GM12801 (cell line): Measurements from ENCODE around the gene CEP95.

Experiments used
- TF ChIP-seq, protein P1 (sequence below): IDR thresholded peaks from one replicate; pipeline ENCODE4 v1.5.1; 2011; ENCODE audit warnings: control low read depth; ENCODE audit not compliant: insufficient read length; ENCODE audit errors: extremely low read depth

The CEP95 gene

DNA sequence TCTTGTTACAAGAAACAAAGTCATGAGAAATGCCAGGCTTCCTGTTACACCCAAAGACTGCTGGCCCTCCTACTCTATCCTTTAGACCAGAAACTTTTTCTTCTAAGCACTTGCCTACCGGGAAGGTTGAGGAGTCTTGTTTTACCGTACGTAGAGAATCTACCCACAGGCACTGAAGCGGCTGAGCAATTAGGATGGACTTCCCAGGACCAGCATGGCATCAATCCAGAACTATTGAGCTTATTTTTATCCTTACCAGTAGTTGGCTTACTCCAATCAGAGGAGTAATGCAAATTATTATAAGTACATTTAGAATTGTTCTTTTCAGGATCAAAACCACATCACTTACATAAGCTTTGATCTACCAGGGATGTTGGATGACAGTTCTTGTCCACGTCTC, 25.6 kb downstream of the CEP95 start:
- TF ChIP-seq, protein P1, sequence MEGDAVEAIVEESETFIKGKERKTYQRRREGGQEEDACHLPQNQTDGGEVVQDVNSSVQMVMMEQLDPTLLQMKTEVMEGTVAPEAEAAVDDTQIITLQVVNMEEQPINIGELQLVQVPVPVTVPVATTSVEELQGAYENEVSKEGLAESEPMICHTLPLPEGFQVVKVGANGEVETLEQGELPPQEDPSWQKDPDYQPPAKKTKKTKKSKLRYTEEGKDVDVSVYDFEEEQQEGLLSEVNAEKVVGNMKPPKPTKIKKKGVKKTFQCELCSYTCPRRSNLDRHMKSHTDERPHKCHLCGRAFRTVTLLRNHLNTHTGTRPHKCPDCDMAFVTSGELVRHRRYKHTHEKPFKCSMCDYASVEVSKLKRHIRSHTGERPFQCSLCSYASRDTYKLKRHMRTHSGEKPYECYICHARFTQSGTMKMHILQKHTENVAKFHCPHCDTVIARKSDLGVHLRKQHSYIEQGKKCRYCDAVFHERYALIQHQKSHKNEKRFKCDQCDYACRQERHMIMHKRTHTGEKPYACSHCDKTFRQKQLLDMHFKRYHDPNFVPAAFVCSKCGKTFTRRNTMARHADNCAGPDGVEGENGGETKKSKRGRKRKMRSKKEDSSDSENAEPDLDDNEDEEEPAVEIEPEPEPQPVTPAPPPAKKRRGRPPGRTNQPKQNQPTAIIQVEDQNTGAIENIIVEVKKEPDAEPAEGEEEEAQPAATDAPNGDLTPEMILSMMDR = no peak

DNA sequence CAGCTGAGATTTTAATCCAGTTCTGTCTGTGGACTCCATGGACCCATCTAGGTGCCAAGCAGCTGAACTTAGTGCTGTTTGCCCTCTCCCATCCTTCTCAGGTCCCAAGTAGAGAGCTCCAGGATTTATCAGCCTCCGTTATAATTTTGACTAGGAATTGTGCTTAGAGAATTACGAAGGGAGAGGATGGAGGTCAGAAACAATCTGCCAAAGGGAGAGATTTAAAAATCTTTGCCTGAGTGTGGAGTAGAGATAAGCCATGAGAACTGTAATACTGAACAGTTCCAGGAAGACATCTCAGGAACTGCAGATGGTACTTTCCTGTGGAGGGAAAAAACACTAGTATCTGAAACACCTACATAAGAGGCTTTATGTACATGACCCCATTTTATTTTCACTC, 27.0 kb downstream of the CEP95 start:
- TF ChIP-seq, protein P1 = no peak

DNA sequence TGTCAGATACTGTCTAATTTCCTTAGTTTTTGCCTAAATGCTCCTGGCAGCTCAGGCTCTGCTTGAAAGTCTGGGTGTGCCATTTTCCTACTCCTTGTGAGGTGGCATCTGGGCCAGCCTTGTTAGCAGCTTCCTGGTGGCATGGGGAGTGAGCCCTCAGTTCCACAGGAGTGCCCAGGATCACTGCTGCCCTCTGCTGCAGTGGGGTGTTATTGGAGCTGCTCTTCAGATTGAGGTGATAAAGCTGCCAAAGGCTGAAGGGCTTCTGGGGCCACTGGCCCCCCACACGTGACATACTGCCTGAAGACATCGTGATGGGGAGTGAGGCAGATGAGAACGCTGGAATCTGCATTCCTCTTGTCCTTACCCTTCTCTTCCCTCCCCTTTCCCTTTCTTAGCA, 27.4 kb downstream of the CEP95 start:
- TF ChIP-seq, protein P1 = no peak

DNA sequence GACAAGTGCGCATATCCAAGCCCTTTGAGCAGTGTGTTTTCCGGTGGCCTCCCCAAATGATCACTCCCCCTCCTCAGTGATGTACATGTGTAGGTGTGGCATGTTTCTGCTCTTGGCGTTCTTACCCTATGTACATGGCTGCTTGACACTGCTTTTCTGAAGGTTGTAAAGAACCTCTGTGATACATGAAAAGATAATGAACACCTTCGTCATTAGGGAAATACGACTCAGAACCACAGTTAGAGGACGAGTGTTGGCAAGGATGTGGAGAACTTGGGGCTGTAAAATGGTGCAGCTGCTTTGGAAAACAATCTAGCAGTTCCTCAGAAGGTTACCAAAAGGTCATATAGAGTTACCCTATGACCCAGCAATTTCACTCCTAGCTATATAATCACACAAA, 28.6 kb downstream of the CEP95 start:
- TF ChIP-seq, protein P1 = no peak

DNA sequence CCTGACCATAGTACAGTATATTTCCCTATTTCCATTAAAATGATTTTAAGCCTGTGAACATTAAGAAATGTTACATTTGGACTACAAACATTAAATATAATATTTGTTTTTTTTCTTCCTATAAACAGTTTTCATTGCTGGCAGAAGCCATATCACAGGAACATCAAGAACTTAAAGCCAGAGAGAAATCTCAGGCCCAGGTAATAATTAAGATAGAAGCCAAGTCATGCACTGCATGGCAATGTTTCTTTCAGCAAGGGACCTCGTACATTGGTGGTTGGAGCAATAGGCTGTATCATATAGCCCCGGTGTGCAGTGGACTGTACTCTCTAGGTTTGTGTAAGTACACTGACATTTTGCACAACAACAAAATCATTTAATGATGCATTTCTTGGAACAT, 30.1 kb downstream of the CEP95 start:
- TF ChIP-seq, protein P1 = no peak

DNA sequence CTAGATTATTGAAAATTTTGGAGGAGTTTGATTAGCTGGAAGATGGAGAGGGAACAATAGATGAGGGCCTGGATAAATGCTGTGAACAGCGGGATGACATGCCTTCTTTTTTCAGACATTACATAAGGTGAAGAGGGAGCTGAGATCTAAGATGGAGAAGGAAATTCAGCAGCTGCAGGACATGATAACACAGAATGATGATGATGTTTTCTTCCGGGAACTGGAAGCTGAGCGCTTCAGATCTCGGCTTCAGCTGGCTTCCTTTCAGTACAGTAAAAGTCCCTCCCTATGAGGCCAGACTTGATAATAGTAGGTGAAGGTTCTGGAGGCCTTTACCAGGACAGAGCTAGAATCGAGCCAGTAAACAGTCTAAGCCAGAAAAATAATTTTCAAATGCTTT, 30.7 kb downstream of the CEP95 start:
- TF ChIP-seq, protein P1 = no peak

DNA sequence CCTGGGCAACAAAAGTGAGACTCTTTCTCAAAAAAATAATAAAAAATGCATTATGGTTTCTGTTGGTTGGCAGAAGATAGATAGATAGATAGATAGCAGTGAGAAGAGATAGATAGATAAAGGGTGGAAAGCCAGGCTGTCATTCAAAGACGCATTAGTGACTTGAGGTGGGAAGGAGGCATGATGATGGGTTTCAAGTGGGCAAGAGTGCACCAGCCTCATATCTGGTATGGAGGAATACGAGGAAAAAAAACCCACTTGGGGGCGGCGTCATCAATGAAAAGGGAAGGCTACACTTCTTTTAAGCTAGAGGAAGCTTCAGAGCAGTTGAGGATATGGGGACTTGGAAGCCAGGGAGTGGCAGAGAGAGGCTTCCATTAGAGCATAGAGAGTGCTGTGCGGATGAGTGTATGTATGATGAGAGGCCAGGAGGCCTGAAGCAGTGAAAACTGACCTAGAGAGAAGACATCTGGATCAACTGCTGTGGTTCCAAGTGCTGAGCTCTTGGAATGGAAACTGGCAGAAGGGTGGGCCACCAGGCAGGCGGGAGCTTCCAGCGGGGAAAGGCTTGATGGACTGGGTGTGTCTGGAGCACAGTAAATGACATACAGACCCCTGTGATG, 31.8 kb downstream of the CEP95 start:
- TF ChIP-seq, protein P1 = no peak
